ENCODE data around the gene MTA1. TPM values are rescaled to one million over a fixed set of nuclear protein-coding genes. Genes with fewer than 3 reads are reported as not detected.

MTA1 gene
- total and polyA plus RNA-seq, 2 of the 8 experiments (the other 6 are each of a cell fraction or from before 2014, with no cell fraction given) = 73.9 to 221 TPM

DNA sequence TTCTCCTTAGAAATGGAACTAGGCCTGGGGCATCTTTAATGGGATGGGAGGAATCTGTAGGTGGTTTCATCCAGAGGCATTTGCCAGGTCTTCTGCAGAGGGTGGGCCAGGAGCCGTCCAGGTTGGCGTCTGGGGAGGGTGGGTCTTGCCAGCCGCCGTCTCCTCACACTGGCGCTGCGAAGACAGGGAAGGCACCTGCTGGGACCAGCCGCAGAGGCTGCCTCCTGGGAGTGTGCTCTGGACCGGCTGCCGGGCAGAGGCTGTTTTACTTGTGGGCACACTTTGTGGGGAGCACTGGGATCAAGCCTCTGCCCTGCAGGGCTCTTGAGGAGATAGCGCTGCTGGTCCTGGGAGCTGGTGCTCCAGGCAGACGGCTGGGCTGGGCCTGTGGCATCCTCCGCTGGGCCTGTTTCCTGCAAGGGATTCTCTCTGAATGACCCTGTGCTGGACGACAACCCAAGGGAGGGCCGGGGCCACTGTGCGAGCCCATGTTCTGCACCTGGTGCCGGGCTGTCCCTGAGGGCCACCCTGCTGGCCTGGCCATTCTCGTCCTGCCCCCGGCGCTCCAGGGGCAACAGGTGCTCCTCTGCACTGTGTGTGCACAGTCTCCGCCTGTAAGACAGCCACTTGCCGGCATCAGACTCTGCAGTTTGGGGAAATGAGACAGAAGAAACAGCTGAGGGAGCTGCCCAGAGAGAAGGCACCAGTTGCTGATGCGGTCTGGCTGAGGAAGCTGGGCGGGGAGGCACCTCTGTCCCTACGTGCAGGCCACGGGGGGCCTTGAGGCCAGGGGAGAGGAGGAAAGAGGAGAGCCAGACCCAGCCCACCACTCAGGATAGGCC, 31.3 kb upstream of the MTA1 start (continued):
- TF ChIP-seq NRF1 (IDR thresholded peaks at IDR 0.05; ENCODE audit: low read depth, low read length) (no peak), CBX8 (IDR thresholded peaks at IDR 0.05; ENCODE audit: borderline replicate concordance, low read depth, low read length) (no peak)

Measured in H1 (cell line).